K562 (cell line): ENCODE results near the gene ESRRG. TPM values are rescaled to one million over a fixed set of nuclear protein-coding genes. Genes with fewer than 3 reads are reported as not detected.

ENCODE experiments used
- ATAC-seq: fragments of 200-7000 bp; cut with Tn5 transposase; 3 replicates; pipeline ENCODE4 v1.9.1; 2020; ENCODE audit warnings: moderate library complexity
- BruUV-seq: library from RNA; stranded (reverse); fragments of 400-500 nt; replicated peaks from 2 replicates; lab custom pipeline; 2021; lab: Mats Ljungman, UMichigan
- CTCF ChIA-PET: fragments of 300-600 bp; formaldehyde crosslinking; extraction: SDS; loops from one replicate; lab custom pipeline; 2021; ENCODE audit warnings: low intra/inter-chr PET ratio; lab: Yijun Ruan, JAX
- POLR2A ChIA-PET: fragments of 300-600, 350-650 bp; sonication (Branson Sonifier 250); formaldehyde crosslinking; extraction: SDS; loops from one replicate; lab custom pipeline; 2021; ENCODE audit warnings: antibody characterized with exemption, inconsistent platforms; lab: Yijun Ruan, JAX
- DNase-seq, 4 experiments: peaks; one replicate each; pipeline versions ENCODE4 v3.0.0 to v3.0.0-alpha.2; 2011 to 2018; ENCODE audit warnings: low spot score in 3 of 4, mixed read lengths in 3 of 4; ENCODE audit errors: extremely low read depth in 1 of 4
- FAIRE-seq: peaks from 2 replicates; lab custom pipeline; 2011; peaks lifted over from hg19 to GRCh38; lab: Jason Lieb, UNC
- H2AFZ ChIP-seq: 2 replicates; pipeline ENCODE4 v1.6.0; 2011; ENCODE audit warnings: low read depth, low read length, control low read depth, inconsistent platforms
- H3K27ac ChIP-seq: fragments of 200-600 bp; 3 replicates; pipeline ENCODE4 v1.8.0; 2011; ENCODE audit warnings: low read depth, mild to moderate bottlenecking, control low read depth, inconsistent platforms, low read length, moderate library complexity, mixed read lengths; ENCODE audit errors: extremely low read depth
- H3K27me3 ChIP-seq, 2 experiments: fragments of 300-600 bp in 1 of 2; 2 replicates in 1 of 2; 3 replicates in 1 of 2; pipeline versions ENCODE4 v1.6.0 to v1.8.0; 2011; ENCODE audit warnings: inconsistent platforms in 2 of 2, low read length in 2 of 2, mild to moderate bottlenecking in 1 of 2, mixed read lengths in 1 of 2, moderate library complexity in 1 of 2; ENCODE audit not compliant: control insufficient read depth in 2 of 2, insufficient read depth in 2 of 2
- H3K36me3 ChIP-seq: fragments of 300-600 bp; 3 replicates; pipeline ENCODE4 v1.8.0; 2011; ENCODE audit warnings: mild to moderate bottlenecking, low read length, inconsistent platforms; ENCODE audit not compliant: control insufficient read depth, insufficient read depth
- H3K4me1 ChIP-seq, 2 experiments: fragments of 200-600 bp in 1 of 2; replicated peaks in 1 of 2; 2 replicates in 1 of 2; 3 replicates in 1 of 2; pipeline versions ENCODE4 v1.5.1 to v1.8.0; 2011; ENCODE audit warnings: inconsistent platforms in 2 of 2, low read length in 2 of 2, mild to moderate bottlenecking in 1 of 2, mixed read lengths in 1 of 2, moderate library complexity in 1 of 2; ENCODE audit not compliant: control insufficient read depth in 2 of 2, insufficient read depth in 2 of 2
- H3K4me2 ChIP-seq: 2 replicates; pipeline ENCODE4 v1.6.1; 2011; ENCODE audit warnings: low read length, control low read depth, inconsistent platforms, mixed read lengths; ENCODE audit not compliant: insufficient read depth
- H3K4me3 ChIP-seq: fragments of 200-600 bp; sonication (generic), shearing (Covaris generic); 2 replicates; pipeline ENCODE4 v1.5.1; 2016; ENCODE audit warnings: control low read depth, inconsistent platforms
- H3K79me2 ChIP-seq: fragments of 200-600 bp; 3 replicates; pipeline ENCODE4 v1.8.0; 2011; ENCODE audit warnings: low read length, inconsistent platforms; ENCODE audit not compliant: control insufficient read depth, insufficient read depth
- H3K9ac ChIP-seq, 2 experiments: 2 replicates each; pipeline versions ENCODE4 v1.6.0 to v1.6.1; 2011; ENCODE audit warnings: low read depth in 2 of 2, low read length in 2 of 2, control low read depth in 1 of 2, inconsistent platforms in 1 of 2, mild to moderate bottlenecking in 1 of 2, mixed read lengths in 1 of 2; ENCODE audit not compliant: insufficient read depth in 1 of 2
- H3K9me1 ChIP-seq: one replicate; pipeline ENCODE4 v1.6.0; 2011; ENCODE audit warnings: inconsistent platforms, mild to moderate bottlenecking, low read length, moderate library complexity; ENCODE audit not compliant: control insufficient read depth, insufficient read depth
- H3K9me3 ChIP-seq: replicated peaks from 2 replicates; pipeline ENCODE4 v1.5.1; 2011; ENCODE audit warnings: low read depth, low read length, inconsistent platforms; ENCODE audit not compliant: control insufficient read depth, insufficient read depth
- H4K20me1 ChIP-seq: replicated peaks from 2 replicates; pipeline ENCODE4 v1.6.1; 2011; ENCODE audit warnings: low read length, inconsistent platforms, mixed read lengths; ENCODE audit not compliant: control insufficient read depth, insufficient read depth
- BCL6 ChIP-seq: fragments of 250-450 bp; sonication (Bioruptor Pico); IDR thresholded peaks from 2 replicates; pipeline ENCODE4 v1.4.0; 2020
- DPF2 ChIP-seq: fragments of 450-650 bp; IDR thresholded peaks from 2 replicates; pipeline ENCODE4 v1.6.1; 2016
- LCOR ChIP-seq: sonication (generic); formaldehyde crosslinking; IDR thresholded peaks from 2 replicates; pipeline ENCODE4 v1.8.0; 2022; ENCODE audit warnings: mild to moderate bottlenecking, missing genetic modification reagents
- MEF2A ChIP-seq: IDR thresholded peaks from 2 replicates; pipeline ENCODE4 v1.6.1; 2011; ENCODE audit warnings: low read depth, mild to moderate bottlenecking, low read length, moderate library complexity; ENCODE audit not compliant: control insufficient read depth
- MEIS2 ChIP-seq: fragments of 450-650 bp; IDR thresholded peaks from 2 replicates; pipeline ENCODE4 v1.6.1; 2014; ENCODE audit warnings: mild to moderate bottlenecking; ENCODE audit not compliant: partially characterized antibody
- NR0B1 ChIP-seq: fragments of 450-650 bp; IDR thresholded peaks from one replicate; pipeline ENCODE4 v1.6.1; 2018; ENCODE audit warnings: mild to moderate bottlenecking, moderate library complexity; ENCODE audit not compliant: partially characterized antibody
- SP2 ChIP-seq: IDR thresholded peaks from 2 replicates; pipeline ENCODE4 v1.6.1; 2011; ENCODE audit warnings: mild to moderate bottlenecking, low read depth, low read length, moderate library complexity; ENCODE audit not compliant: poor library complexity, severe bottlenecking; ENCODE audit errors: extremely low read depth
- THAP12 ChIP-seq: fragments of 250-450 bp; sonication (Bioruptor Pico); IDR thresholded peaks from 2 replicates; pipeline ENCODE4 v1.9.0; 2021; ENCODE audit warnings: mild to moderate bottlenecking, inconsistent platforms
- XRCC3 ChIP-seq: fragments of 450-650 bp; IDR thresholded peaks from 2 replicates; pipeline ENCODE4 v1.6.1; 2017; ENCODE audit warnings: mild to moderate bottlenecking, moderate library complexity
- ZNF347 ChIP-seq: fragments of 450-650 bp; formaldehyde crosslinking; IDR thresholded peaks from 2 replicates; pipeline ENCODE4 v1.4.0; 2020; ENCODE audit warnings: low read depth, mild to moderate bottlenecking, moderate library complexity
- ZNF655 ChIP-seq: fragments of 250-450 bp; sonication (Bioruptor Pico); IDR thresholded peaks from 2 replicates; pipeline ENCODE4 v1.5.0; 2021
- in situ Hi-C: fragments of 300-500 bp; cut with MboI; formaldehyde crosslinking; loops from 4 replicates; pipeline ENCODE4 v1.15.0; 2018; ENCODE audit warnings: inconsistent platforms, mixed read lengths
- intact Hi-C: fragments of 100-400 bp; cut with micrococcal nuclease; formaldehyde crosslinking; loops from 2 replicates; pipeline ENCODE4 v1.14.2; 2022
- polyA plus RNA-seq, 8 experiments: library from polyadenylated mRNA; depleted of rRNA in 4 of 8; stranded (reverse) in 5 of 8; unstranded in 3 of 8; fragments of >200 nt; fragmentation: Nextera tagmentation in 2 of 8; fragmentation: Illumina TruSeq in 1 of 8; extraction: Ambion mirVana in 2 of 8; extraction: Trizol in 1 of 8; gene quantifications; 2 replicates each; pipeline versions ENCODE4 v1.2.1 to v1.2.3, GENCODE V29; 2011 to 2014; ENCODE audit warnings: inconsistent platforms in 1 of 8, missing spikeins in 1 of 8
- total RNA-seq, 7 experiments: library from RNA; depleted of rRNA in 6 of 7; stranded (reverse); fragments of >200 nt in 6 of 7; fragmentation: Illumina TruSeq in 2 of 7; extraction: Trizol in 2 of 7; gene quantifications; 2 replicates each; pipeline versions ENCODE4 v1.2.1 to v1.2.3, GENCODE V29; 2011 to 2021; ENCODE audit warnings: low replicate concordance in 1 of 7

Gene ESRRG
- total and polyA plus RNA-seq, 9 of the 15 experiments (the other 6 are each of a cell fraction or from before 2014, with no cell fraction given), result not detected

GRCh38 chr1:216711712-216712111, 11.5 kb downstream of the ESRRG start:
- ChIA-PET POLR2A (no interaction called here), CTCF (no interaction called here)
- H2AFZ ChIP-seq, result no peak overlapping the region
- FAIRE-seq (no peak), ATAC-seq (no peak), DNase-seq (no peak)
- H3K4me2 ChIP-seq, result no peak overlapping the region
- H3K9ac ChIP-seq, result no peak overlapping the region
- no peak overlapping the region for H3K4me3 ChIP-seq
- H3K27ac ChIP-seq, result no peak overlapping the region
- in situ Hi-C loops, result no loop called here
- no TSS peak for BruUV-seq
- intact Hi-C loops, result no loop called here
- H4K20me1 ChIP-seq, result no peaks in the 10 kb centered on the region
- H3K9me1 ChIP-seq, result no peaks in the 10 kb centered on the region
- H3K79me2 ChIP-seq, result no peaks in the 10 kb centered on the region
- no peaks in the 10 kb centered on the region for H3K9me3 ChIP-seq
- no peaks in the 10 kb centered on the region for H3K36me3 ChIP-seq
- H3K4me1 ChIP-seq, result no peaks in the 10 kb centered on the region
- H3K27me3 ChIP-seq, result no peaks in the 10 kb centered on the region
- no peak for TF ChIP-seq LCOR (CRISPR knock-in tag)
- no peak for TF ChIP-seq MEF2A
- TF ChIP-seq MEIS2, result no peak
- TF ChIP-seq DPF2, result no peak
- no peak for TF ChIP-seq XRCC3
- no peak for TF ChIP-seq THAP12 (CRISPR knock-in tag)
- TF ChIP-seq BCL6 (CRISPR knock-in tag), result no peak
- TF ChIP-seq ZNF655 (CRISPR knock-in tag), result no peak
- no peak for TF ChIP-seq SP2
- TF ChIP-seq NR0B1, result no peak
- no peak for TF ChIP-seq ZNF347
